A673 (cell line): Measurements from ENCODE around the gene DNAH8. TPM values are rescaled to one million over a fixed set of nuclear protein-coding genes. Genes with fewer than 3 reads are reported as not detected.
A peak's percentile ranks its signal among the peaks of the same experiment; 100 is the strongest.

Experiments
- BruUV-seq: library from RNA; stranded (reverse); fragments of 400-500 nt; replicated peaks from 2 replicates; lab custom pipeline; 2021; lab: Mats Ljungman, UMichigan
- CTCF ChIA-PET: fragments of 300-600 bp; sonication (Branson Sonifier 250); formaldehyde crosslinking; loops from one replicate; lab custom pipeline; 2022; ENCODE audit warnings: antibody characterized with exemption; lab: Charles Lee
- POLR2A ChIA-PET: fragments of 300-600 bp; sonication (Branson Sonifier 250); formaldehyde crosslinking; loops from one replicate; lab custom pipeline; 2022; ENCODE audit warnings: antibody characterized with exemption; ENCODE audit not compliant: low non-redundant PET; lab: Charles Lee
- DNase-seq: peaks from one replicate; pipeline ENCODE4 v3.0.0-alpha.2; 2015; ENCODE audit warnings: low spot score
- H3K27ac ChIP-seq: fragments of 200-600 bp; sonication (generic); 2 replicates; pipeline ENCODE4 v1.5.1; 2016; ENCODE audit warnings: mixed run types, low read depth, mild to moderate bottlenecking, mixed read lengths, antibody characterized with exemption, low read length; ENCODE audit not compliant: poor library complexity, severe bottlenecking
- H3K27me3 ChIP-seq: fragments of 200-600 bp; sonication (generic); replicated peaks from 2 replicates; pipeline ENCODE4 v1.6.1; 2017; ENCODE audit warnings: mixed run types, low read depth, mild to moderate bottlenecking, mixed read lengths, antibody characterized with exemption, low read length; ENCODE audit not compliant: insufficient read depth, poor library complexity
- H3K36me3 ChIP-seq: fragments of 200-600 bp; sonication (generic); 2 replicates; pipeline ENCODE4 v1.6.1; 2016; ENCODE audit warnings: mixed run types, mild to moderate bottlenecking, mixed read lengths, antibody characterized with exemption, low read length; ENCODE audit not compliant: insufficient read depth, poor library complexity, severe bottlenecking
- H3K4me1 ChIP-seq: fragments of 200-600 bp; sonication (generic); 2 replicates; pipeline ENCODE4 v1.6.1; 2017; ENCODE audit warnings: mixed run types, mild to moderate bottlenecking, mixed read lengths, antibody characterized with exemption, low read length; ENCODE audit not compliant: insufficient read depth, poor library complexity, severe bottlenecking
- H3K4me3 ChIP-seq: fragments of 200-600 bp; sonication (generic); 2 replicates; pipeline ENCODE4 v1.5.1; 2016; ENCODE audit warnings: low read depth, mixed run types, mild to moderate bottlenecking, mixed read lengths, low read length; ENCODE audit not compliant: poor library complexity, severe bottlenecking
- H3K9me3 ChIP-seq: fragments of 200-600 bp; sonication (generic); 2 replicates; pipeline ENCODE4 v1.6.1; 2016; ENCODE audit warnings: mixed run types, low read depth, mild to moderate bottlenecking, mixed read lengths, antibody characterized with exemption, low read length; ENCODE audit not compliant: poor library complexity, severe bottlenecking
- EZH2 ChIP-seq: fragments of 200-600 bp; sonication (generic); IDR thresholded peaks from 2 replicates; pipeline ENCODE4 v1.6.1; 2017; ENCODE audit warnings: borderline replicate concordance, low read depth, mild to moderate bottlenecking, mixed read lengths, antibody characterized with exemption, low read length; ENCODE audit not compliant: poor library complexity, severe bottlenecking
- intact Hi-C: fragments of 100-400 bp; cut with micrococcal nuclease; formaldehyde crosslinking; loops from one replicate; pipeline ENCODE4 v1.10.0; 2022; ENCODE audit not compliant: unreplicated experiment
- total RNA-seq: library from RNA; stranded (reverse); gene quantifications from 2 replicates; pipeline ENCODE4 v1.2.3, GENCODE V29; 2021
- TF ChIP-seq, protein P1 (sequence below): fragments of 300-800, 200-600 bp; sonication (generic); conservative IDR thresholded peaks from 2 replicates; pipeline ENCODE4 v1.5.1; 2017; ENCODE audit warnings: low read depth, mild to moderate bottlenecking, antibody characterized with exemption, low read length, moderate library complexity, mixed read lengths

Gene DNAH8
- total RNA-seq, 1 experiment from 2014 or later = not detected

DNA sequence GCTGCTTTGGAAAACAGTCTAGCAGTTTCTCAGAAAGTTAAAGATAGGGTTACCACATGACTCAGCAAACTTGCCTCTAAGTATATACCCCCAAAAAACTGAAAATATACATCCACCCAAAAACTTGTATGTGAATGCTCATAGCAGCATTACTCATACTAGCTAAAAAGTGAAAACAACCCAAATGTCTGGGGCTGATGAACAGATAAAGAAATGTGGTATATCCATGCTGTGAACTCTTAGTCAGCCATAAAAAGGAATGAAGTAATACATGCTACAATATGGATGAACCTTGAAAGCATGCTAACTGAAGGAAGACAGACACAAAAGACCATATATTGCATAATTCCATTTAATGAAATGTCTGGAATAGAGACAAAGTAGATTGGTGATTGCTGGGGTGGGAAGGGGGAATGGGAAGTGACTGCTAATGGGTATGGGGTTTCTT is 253.6 kb downstream of the DNAH8 start:
- POLR2A ChIA-PET = no interaction called here
- Histone ChIP-seq H3K4me3 (no peak overlapping the region), H3K36me3 (no peaks in the 10 kb centered on the region), H3K27me3 (peaks cover 16% of the 10 kb centered on the region), H3K9me3 (no peaks in the 10 kb centered on the region), H3K27ac (no peak overlapping the region), H3K4me1 (no peaks in the 10 kb centered on the region)
- BruUV-seq = no TSS peak
- intact Hi-C loops = no loop called here
- CTCF ChIA-PET = no interaction called here
- DNase-seq = no peak
- TF ChIP-seq, protein P1, sequence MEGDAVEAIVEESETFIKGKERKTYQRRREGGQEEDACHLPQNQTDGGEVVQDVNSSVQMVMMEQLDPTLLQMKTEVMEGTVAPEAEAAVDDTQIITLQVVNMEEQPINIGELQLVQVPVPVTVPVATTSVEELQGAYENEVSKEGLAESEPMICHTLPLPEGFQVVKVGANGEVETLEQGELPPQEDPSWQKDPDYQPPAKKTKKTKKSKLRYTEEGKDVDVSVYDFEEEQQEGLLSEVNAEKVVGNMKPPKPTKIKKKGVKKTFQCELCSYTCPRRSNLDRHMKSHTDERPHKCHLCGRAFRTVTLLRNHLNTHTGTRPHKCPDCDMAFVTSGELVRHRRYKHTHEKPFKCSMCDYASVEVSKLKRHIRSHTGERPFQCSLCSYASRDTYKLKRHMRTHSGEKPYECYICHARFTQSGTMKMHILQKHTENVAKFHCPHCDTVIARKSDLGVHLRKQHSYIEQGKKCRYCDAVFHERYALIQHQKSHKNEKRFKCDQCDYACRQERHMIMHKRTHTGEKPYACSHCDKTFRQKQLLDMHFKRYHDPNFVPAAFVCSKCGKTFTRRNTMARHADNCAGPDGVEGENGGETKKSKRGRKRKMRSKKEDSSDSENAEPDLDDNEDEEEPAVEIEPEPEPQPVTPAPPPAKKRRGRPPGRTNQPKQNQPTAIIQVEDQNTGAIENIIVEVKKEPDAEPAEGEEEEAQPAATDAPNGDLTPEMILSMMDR = no peak
- no peak for TF ChIP-seq EZH2

DNA sequence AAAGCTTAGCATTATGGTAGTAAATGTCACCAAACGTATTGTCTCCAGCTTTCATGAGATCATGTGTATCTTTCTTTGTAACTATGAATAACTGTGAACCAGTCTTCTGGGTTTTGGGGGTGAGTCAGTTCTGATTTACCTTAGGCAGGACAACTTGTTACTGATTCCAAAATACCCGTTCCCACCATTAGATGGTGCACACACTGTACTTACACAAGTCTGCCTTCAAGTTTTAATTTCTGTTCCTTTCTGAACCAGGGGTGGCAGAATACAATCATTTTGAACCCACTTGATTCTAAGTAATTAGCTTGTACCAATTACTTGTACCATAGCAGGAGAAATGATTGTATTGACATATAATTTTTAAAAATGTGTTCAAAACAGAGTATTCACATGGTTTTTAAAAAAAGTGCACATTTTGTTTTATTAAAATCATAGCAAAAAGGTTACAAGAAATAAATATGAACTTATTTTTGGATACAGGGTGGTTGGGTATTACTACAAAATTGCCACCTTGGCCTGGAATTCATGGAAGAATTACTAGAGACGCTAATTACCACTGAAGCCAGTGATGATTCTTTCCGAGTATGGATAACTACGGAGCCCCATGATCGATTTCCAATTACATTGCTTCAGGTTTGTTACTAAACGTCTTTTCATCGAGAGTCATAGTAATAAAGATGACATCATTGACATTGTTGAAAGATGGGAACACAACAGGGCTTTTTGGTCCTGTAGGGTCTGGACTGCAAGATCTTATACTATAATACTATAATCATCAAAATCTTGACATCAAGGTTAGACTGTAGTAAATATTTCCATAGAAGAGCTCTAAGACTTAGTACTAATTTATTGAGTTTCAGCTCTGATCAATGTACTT is 258.3 kb downstream of the DNAH8 start:
- POLR2A ChIA-PET = no interaction called here
- peaks cover 44% of the 10 kb centered on the region for H3K27me3 ChIP-seq
- H3K4me1 ChIP-seq = no peaks in the 10 kb centered on the region
- intact Hi-C loops = loop anchor here (10.0 kb wide), 1 partner anchor 191 kb away; no protein-coding TSS in a partner anchor
- CTCF ChIA-PET = no interaction called here
- no peak overlapping the region for H3K27ac ChIP-seq
- TF ChIP-seq EZH2 = no peak
- TF ChIP-seq, protein P1 = peak; percentile 65
- no peaks in the 10 kb centered on the region for H3K36me3 ChIP-seq
- H3K4me3 ChIP-seq = no peak overlapping the region
- no peaks in the 10 kb centered on the region for H3K9me3 ChIP-seq
- DNase-seq = peak; percentile 63
- BruUV-seq = no TSS peak

DNA sequence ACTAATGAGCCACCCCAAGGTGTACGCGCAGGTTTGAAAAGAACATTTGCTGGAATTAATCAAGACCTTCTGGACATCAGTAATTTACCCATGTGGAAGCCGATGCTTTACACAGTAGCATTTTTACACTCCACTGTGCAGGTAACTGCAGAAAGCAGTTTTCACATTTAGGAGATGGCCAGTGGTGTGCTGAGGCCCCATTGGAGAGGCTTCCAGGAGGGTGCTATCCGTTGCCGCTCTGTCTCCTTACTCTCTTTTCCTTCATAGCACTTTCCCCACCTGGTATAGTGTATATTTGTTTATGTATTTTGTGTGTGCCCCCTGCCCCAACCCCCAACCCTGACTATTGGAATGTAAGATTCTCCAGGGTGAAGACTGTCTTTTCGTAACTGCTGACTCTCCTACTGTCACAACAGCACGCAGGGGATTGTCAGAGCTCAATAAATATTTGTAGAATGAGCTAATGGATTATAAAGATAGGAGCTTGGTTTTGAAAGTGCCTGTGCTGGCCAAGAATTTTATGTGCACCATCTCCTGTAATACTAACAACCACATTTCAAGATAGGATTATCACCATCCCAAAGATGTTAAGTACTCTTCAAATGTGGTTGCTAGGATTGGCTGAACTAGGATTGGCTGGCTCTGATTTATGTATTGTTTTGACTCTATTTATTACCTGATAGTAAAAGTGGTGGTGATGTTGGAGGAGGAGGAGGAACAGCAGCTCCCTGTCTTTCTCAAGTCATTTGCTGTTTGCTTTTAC is 259.5 kb downstream of the DNAH8 start:
- BruUV-seq = no TSS peak
- ChIA-PET POLR2A (no interaction called here), CTCF (no interaction called here)

More for the DNA sequence above, 259.5 kb downstream of the DNAH8 start:
- DNase-seq = no peak
- Histone ChIP-seq H3K27ac (no peak overlapping the region), H3K9me3 (no peaks in the 10 kb centered on the region), H3K27me3 (peaks cover 56% of the 10 kb centered on the region), H3K4me1 (no peaks in the 10 kb centered on the region), H3K36me3 (no peaks in the 10 kb centered on the region), H3K4me3 (no peak overlapping the region)
- intact Hi-C loops = loop anchor here (10.0 kb wide), 1 partner anchor 190 kb away; no protein-coding TSS in a partner anchor
- TF ChIP-seq EZH2 = no peak
- TF ChIP-seq, protein P1 = no peak
